IPS-18a (cell line): ENCODE results near the gene KLHDC3.

Experiments used
- H3K27ac ChIP-seq: one replicate; pipeline ENCODE4 v1.5.1; 2013; ENCODE audit warnings: low read length
- H3K27me3 ChIP-seq: one replicate; pipeline ENCODE4 v1.6.1; 2013; ENCODE audit warnings: mild to moderate bottlenecking, low read length; ENCODE audit not compliant: control insufficient read depth, insufficient read depth
- H3K36me3 ChIP-seq: one replicate; pipeline ENCODE4 v1.6.1; 2013; ENCODE audit warnings: low read depth, low read length; ENCODE audit not compliant: control insufficient read depth
- H3K4me1 ChIP-seq: one replicate; pipeline ENCODE4 v1.6.1; 2013; ENCODE audit warnings: low read depth, low read length; ENCODE audit not compliant: control insufficient read depth
- H3K4me3 ChIP-seq: one replicate; pipeline ENCODE4 v1.5.1; 2013; ENCODE audit warnings: low read length
- H3K9ac ChIP-seq: one replicate; pipeline ENCODE4 v1.6.1; 2013; ENCODE audit warnings: mild to moderate bottlenecking, low read length, moderate library complexity
- H3K9me3 ChIP-seq: one replicate; pipeline ENCODE4 v1.6.1; 2013; ENCODE audit warnings: low read depth, low read length; ENCODE audit not compliant: control insufficient read depth

Gene KLHDC3

GRCh38 chr6:43052225-43052841, 38.3 kb downstream of the KLHDC3 start:
- H3K27me3 ChIP-seq = no peaks in the 10 kb centered on the region
- H3K4me1 ChIP-seq = peaks cover 8% of the 10 kb centered on the region
- H3K4me3 ChIP-seq = no peak overlapping the region
- peak overlapping the region; percentile 90 for H3K9ac ChIP-seq
- H3K36me3 ChIP-seq = peaks cover 14% of the 10 kb centered on the region
- no peaks in the 10 kb centered on the region for H3K9me3 ChIP-seq
- no peak overlapping the region for H3K27ac ChIP-seq

GRCh38 chr6:43052842-43053544, 38.9 kb downstream of the KLHDC3 start:
- Histone ChIP-seq H3K27ac (peak overlapping the region; percentile 63), H3K4me3 (peak overlapping the region; percentile 79), H3K4me1 (peaks cover 8% of the 10 kb centered on the region), H3K9ac (peak overlapping the region; percentile 90), H3K9me3 (no peaks in the 10 kb centered on the region), H3K36me3 (peaks cover 14% of the 10 kb centered on the region), H3K27me3 (no peaks in the 10 kb centered on the region)

- Histone ChIP-seq H3K36me3 (peaks cover 14% of the 10 kb centered on the region), H3K4me1 (peaks cover 12% of the 10 kb centered on the region), H3K9me3 (no peaks in the 10 kb centered on the region), H3K27ac (peak within 1 kb of the TSS; percentile 63), H3K4me3 (peak within 1 kb of the TSS; percentile 79), H3K27me3 (no peaks in the 10 kb centered on the region), H3K9ac (peak within 1 kb of the TSS; percentile 90)
These were observed 39.6 kb downstream of the KLHDC3 start, which contains the start of gene CUL7 for GRCh38 chr6:43053545-43054205. Gene CUL7 (minus strand): TSS chr6:43053851. CDS start chr6:43052788, 1,063 bp downstream.

GRCh38 chr6:43054206-43054943, 40.3 kb downstream of the KLHDC3 start:
- Histone ChIP-seq H3K9ac (no peak overlapping the region), H3K27ac (peak overlapping the region; percentile 13), H3K36me3 (peaks cover 9% of the 10 kb centered on the region), H3K4me3 (peak overlapping the region; percentile 79), H3K9me3 (no peaks in the 10 kb centered on the region), H3K4me1 (peaks cover 12% of the 10 kb centered on the region), H3K27me3 (no peaks in the 10 kb centered on the region)

- Histone ChIP-seq H3K27ac (no peak overlapping the region), H3K27me3 (no peaks in the 10 kb centered on the region), H3K9me3 (no peaks in the 10 kb centered on the region), H3K4me3 (no peak overlapping the region), H3K4me1 (peaks cover 15% of the 10 kb centered on the region), H3K9ac (no peak overlapping the region), H3K36me3 (peaks cover 7% of the 10 kb centered on the region)
These were observed 41.9 kb downstream of the KLHDC3 start for GRCh38 chr6:43055966-43056365.

- H3K27me3 ChIP-seq = no peaks in the 10 kb centered on the region
- H3K4me3 ChIP-seq = peak overlapping the region; percentile 87
- peaks cover 12% of the 10 kb centered on the region for H3K4me1 ChIP-seq
- peak overlapping the region; percentile 83 for H3K9ac ChIP-seq
- H3K27ac ChIP-seq = peak overlapping the region; percentile 70
- H3K36me3 ChIP-seq = peaks cover 7% of the 10 kb centered on the region
- no peaks in the 10 kb centered on the region for H3K9me3 ChIP-seq
These were observed 44.5 kb downstream of the KLHDC3 start for GRCh38 chr6:43058531-43058930.

- Histone ChIP-seq H3K36me3 (peaks cover 7% of the 10 kb centered on the region), H3K27me3 (no peaks in the 10 kb centered on the region), H3K9ac (peak within 1 kb of the TSS; percentile 83), H3K4me1 (peaks cover 7% of the 10 kb centered on the region), H3K9me3 (no peaks in the 10 kb centered on the region), H3K4me3 (peak within 1 kb of the TSS; percentile 87), H3K27ac (peak within 1 kb of the TSS; percentile 70)
These were observed 45.4 kb downstream of the KLHDC3 start, which contains the start of the genes KLC4 and MRPL2 for GRCh38 chr6:43059168-43060033. Gene KLC4 (plus strand): TSS chr6:43059631. CDS start chr6:43061336, 1,705 bp downstream. Gene MRPL2 (minus strand): TSS chr6:43059434. CDS start chr6:43059381, 53 bp downstream.

- H3K9ac ChIP-seq = peak overlapping the region; percentile 83
- H3K27me3 ChIP-seq = no peaks in the 10 kb centered on the region
- H3K9me3 ChIP-seq = no peaks in the 10 kb centered on the region
- peaks cover 7% of the 10 kb centered on the region for H3K4me1 ChIP-seq
- peaks cover 7% of the 10 kb centered on the region for H3K36me3 ChIP-seq
- H3K27ac ChIP-seq = peak overlapping the region; percentile 60
- H3K4me3 ChIP-seq = peak overlapping the region; percentile 87
These were observed 46.1 kb downstream of the KLHDC3 start for GRCh38 chr6:43060034-43060754.

GRCh38 chr6:43060755-43061633, 46.9 kb downstream of the KLHDC3 start:
- H3K9me3 ChIP-seq = no peaks in the 10 kb centered on the region
- H3K27ac ChIP-seq = no peak overlapping the region
- peaks cover 4% of the 10 kb centered on the region for H3K36me3 ChIP-seq
- peak overlapping the region; percentile 87 for H3K4me3 ChIP-seq
- H3K9ac ChIP-seq = no peak overlapping the region
- peaks cover 7% of the 10 kb centered on the region for H3K4me1 ChIP-seq
- H3K27me3 ChIP-seq = no peaks in the 10 kb centered on the region
